Nucleus accumbens (tissue), 56 donors: ENCODE measurements around the gene FBN3.

Source experiments
- DNase-seq, 56 donors: peaks; one replicate each; lab custom pipeline; 2025; lab: John Stamatoyannopoulos, UW

FBN3 gene

DNA sequence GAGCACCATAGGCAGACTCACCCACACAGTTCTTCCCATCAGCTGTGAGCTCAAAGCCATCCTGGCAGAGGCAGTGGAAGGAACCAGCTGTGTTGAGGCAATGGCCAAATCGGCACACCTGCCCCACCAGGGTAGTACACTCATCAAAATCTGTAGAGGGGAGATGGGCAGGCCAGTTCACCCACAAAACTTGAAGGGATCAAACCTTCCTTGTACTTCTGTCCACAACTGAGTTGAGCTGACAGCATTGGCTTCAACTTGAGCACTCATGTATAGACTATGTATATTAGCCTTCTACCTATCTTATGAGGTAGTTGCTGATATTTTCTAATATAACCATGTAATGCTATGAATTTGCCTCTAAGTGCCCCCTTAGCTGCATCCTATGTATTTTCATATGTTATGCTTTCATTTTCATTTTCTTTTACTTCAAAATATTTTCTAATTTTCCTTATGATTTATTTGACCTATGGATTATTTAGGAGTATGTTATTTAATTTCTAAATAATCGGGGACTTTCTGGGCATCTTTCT, 54.0 kb downstream of the FBN3 start:
- DNase-seq, result no peak

DNA sequence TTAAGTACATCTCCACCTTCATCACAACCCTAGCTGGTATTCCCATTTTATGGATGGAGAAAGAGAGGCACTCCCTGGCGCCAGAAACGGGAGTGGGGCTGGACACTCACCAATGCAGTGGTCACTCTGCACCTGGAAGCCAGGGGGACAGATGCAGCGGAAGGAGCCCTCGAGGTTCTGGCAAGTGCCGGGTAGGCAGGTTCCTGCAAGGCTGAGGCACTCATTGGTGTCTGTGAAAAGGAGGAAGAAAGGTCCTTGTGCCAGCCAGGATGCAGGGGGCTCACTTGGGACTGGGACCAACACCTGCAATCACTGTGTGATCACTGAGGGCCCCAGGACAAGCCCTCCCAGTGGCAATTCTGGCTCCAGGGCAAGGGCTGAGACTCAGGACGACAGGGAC, 55.1 kb downstream of the FBN3 start:
- no peak for DNase-seq

DNA sequence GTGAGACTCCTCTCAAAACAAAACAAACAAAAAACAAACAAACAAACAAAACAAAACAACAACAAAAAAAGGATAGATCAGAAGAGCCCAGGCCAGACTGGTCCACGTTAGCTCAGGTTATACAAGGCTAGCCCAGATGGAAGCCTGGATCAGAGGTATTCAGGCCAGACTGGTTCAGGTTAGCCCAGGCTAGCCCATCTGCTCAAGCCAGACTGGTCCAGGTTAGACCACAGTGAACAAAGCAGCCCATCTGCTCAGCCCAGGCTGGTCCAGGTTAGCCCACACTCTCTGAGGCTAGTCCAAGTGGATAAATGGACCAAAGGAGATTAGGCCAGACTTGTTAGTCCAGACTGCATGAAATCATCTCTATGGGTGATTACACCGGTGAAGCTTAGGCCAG, 55.7 kb downstream of the FBN3 start:
- no peak for DNase-seq

DNA sequence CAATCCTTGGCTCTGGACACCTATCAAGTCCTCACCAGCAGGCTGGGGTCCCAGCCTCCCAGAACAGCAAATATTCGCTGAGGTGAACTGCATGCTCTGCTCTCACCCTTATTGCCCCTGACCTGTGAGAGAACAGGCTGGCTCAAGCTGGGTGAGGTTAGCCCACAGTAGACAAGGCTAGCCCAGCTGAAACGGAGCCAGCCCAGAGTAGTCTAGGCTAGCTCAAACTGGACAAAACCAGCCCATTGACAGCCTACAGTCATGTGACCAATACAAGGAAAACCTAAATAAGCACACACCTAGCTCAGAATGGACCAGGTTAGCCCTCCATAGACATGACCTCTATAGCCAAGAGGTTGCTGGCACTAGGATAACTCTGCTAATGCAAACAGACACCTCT, 58.4 kb downstream of the FBN3 start:
- no peak for DNase-seq

DNA sequence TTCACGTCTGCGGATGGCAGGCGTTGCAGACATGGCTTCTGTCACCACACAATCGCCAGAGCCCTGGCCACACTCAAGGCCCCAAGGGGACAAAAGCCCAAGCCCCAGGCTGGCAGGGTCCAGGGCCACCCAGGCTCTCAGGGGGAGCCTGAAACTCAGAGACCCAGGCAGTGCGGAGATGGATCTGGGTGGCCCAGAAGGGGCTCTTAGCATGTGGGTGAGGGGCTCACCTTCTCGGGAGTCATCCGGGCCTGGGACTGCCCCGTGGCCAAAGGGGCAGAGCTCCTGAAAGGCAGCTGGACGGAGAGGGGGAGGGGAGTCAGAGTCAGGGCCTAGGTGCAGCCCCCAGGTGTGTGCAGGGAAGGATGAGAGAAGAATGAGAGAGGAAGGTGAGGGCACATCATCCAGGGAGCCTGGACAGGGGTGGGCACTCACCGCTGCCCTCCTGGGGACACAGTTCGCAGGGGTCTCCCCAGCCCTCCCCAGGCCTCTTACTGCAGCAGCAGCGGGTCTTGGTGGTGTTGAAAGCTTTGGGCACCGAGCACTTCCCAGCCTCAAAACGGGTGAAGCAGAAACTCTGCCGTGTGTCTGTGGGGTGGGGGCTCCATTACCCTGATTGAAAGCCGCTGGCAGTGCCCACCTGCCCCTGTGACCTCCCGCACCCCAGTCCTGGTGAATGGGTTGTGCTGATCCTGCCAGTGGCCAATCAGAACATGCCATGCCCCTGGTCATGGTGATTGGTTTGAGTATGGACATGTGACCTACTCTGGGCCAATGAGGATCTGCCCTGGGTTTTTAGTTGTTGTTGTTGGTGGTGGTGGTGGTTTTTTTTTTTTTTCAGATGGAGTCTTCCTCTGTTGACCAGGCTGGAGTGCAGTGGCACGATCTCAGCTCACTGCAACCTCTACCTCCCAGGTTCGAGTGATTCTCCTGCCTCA, 59.5 kb downstream of the FBN3 start:
- DNase-seq, result no peak

DNA sequence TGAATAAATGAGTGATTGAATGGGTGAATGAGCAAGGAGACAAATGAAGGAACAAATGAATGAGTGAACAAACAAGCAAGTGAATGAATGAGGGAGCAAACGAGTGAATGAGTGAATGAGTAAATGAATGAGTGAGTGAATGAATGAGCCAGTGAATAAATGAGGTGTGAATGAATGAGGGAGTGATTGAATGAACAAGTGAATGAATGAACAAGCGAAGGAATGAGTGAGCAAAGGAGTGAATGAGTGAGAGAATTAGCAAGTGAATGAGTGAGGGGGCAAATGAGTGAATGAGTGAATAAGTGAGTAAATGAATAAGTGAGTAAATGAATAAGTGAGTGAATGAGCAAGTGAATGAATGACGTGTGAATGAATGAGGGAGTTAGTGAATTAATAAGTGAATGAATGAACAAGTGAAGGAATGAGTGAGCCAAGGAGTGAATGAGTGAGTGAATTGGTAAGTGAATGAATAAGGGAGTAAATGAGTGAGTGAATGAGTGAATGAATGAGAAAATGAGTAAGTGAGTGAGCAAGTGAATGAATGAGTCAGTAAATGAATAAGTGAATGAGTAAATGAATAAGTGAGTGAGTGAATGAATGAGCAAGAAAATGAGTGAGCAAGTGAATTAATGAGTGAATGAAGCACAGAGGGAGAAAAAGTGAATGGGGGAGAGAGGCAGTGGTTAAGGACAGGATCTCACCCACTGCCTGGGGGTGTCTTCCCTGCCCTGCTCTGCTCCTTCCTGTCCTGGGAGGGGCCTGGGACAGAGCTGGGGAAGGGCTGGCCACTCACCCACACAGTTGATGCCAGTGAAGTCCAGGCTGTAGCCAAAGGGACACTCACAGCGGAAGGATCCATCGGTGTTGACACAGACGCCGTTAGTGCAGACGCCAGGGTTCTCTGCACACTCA, 60.4 kb downstream of the FBN3 start:
- no peak for DNase-seq

DNA sequence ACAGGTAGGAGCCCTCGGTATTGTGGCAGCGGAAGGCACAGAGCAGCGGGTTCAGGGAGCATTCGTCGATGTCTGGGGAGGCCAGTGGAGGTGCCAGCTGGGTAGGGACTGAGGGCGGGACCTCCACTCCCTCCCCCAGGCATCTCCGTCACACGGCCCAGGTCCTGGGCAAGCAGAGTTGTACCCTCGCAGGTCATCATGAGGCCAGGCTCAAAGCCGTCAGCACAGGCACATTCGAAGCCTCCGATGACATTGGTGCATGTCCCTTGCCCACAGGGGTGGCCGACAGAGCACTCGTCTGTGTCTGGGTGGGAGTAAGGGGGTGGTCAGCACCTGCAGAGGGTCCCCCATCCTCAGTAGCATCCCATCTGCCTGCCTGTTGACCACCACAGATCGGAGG, 61.5 kb downstream of the FBN3 start:
- DNase-seq, result no peak

DNA sequence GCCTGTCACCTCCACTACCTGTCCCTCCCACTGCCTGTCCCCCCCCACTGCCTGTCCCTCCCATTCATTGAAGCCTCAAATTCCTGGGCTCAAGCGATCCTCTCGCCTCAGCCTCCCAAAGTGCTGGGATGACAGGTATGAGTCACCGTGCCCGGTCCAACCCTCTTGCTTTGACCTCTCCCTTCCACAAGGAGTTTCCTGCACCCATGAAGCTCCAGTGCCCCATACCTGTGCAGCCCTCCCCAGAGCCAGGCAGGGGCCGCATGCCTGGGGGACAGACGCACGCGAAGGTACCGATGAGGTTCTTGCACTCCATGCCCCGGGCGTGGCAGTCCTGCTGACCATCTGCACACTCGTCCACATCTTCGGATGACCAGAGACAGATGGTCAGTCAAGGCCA, 62.5 kb downstream of the FBN3 start:
- DNase-seq, result no peak

DNA sequence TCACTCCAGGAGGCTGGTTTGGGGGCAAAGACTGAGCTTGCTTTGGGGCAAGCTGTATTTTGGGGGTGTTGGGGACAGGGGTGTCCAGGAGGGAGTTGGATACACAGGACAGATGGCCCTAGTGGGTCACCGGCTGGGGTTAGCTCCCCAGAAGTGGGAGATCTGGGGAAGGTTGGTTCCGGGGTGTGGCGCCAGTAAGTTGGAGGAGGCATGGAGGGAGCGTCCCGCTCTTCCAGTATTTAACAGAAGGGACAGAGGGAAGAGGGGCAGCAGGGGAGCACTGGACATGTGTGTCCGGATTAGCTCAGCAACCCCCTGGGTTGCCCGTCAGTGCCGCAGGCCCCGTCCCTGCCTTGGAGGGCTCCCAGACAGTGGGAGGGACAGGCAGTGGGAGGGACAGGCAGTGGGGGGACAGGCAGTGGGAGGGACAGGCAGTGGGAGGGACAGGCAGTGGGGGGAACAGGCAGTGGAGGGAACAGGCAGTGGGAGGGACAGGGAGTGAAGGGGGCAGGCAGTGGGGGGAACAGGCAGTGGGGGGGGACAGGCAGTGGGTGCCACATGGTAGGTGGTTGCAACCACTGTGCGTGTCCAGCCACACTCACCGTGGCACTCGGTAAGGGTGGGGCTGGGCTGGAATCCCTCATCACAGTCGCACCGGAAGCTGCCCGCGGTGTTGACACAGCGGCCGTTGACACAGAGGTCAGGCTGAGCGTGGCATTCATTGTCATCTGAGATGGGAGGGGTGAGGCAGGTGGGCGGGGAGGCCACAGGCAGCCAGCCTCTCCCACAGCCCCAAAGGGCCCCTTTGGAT, 63.6 kb downstream of the FBN3 start:
- DNase-seq, result no peak

DNA sequence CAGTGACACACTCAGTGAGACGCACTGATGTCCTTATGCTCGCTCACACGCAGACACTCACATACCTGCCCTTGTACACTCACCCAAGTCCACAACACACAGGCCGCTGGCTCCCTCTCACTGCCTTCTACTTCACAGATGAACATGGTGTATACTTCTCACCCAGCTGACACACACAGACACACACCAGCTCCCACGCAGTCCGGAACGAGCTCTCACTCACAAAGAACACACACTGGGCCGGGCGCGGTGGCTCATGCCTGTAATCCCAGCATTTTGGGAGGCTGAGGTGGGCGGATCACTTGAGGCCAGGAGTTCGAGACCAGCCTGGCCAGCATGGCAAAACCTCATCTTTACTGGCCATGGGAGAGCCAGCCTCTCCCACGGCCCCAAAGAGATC, 65.2 kb downstream of the FBN3 start:
- DNase-seq, result no peak

DNA sequence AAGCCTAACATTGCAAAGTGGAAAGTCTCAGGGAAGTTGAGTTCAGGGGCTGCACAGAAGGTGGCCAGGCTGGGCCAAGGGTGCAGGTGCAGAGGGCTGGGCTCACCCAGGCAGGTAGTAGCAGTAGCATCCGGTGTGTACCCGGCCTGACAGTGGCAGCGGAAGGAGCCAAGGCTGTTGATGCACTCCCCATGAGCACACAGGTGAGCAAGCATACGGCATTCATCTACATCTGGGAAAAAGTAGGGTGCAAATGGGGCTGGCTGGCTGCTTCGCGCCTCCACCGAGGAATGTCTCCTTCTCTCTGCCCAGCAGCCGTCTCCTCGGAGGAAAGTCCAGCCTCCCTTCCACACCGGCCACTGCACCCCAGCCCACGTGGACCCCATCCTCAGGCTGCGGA, 66.3 kb downstream of the FBN3 start:
- DNase-seq, result no peak

DNA sequence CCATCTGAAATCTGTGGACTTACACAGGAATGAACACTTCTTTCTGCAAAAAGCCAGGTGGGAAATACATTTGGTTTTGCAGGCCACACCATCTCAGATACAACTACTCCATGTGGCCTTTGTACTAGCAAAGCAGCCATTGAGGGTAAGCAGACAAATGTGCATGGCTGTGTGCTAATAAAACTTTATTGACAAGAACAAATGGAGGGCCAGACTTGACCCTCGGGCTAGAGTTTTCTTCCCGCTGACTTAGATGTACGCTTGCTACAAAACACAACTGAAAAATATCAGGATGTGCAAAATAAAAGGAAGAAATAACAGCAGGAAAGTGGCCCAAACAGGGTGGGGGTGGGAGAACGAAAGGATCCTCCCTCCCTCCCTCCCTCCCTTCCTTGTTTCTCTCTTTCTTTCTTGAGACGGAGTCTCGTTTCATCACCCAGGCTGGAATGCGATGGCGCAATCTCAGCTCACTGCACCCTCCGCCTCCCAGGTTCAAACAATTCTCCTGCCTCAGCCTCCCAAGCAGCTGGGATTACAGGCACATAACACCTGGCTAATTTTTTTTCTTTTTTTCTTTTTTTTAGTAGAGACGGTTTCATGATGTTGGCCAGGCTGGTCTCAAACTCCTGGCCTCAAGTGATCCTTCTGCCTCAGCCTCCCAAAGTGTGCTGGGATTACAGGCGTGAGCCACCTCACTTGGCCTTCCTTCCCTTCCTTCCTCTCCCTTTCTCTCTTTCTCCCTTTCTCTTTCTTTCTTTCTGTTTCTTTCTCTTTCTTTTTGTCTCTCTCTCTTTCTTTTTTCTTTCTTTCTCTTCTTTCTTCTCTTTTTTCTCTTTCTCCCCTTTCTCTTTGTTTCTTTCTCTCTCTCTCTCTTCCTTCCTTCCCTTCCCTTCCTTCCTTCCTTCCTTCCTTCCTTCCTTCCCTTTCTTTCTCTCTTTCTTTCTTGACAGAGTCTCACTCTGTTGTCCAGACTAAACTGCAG, 67.5 kb downstream of the FBN3 start:
- no peak for DNase-seq

DNA sequence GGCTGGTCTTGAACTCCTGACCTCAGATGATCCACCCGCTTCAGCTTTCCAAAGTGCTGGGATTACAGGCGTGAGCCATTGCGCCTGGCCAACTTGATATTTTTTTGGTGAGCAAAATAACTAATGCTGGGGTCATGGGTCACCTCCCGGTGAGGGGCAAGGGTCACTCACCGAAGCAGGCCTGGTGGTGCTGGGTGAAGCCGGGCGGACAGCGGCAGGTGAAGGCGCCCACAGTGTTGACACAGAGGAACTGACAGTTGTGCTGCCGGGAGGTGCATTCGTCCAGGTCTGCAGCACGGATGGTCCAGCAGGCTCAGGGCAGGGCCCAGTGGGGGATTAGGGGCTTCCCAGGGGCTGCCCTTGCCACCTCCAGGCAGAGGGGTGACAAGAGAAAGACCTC, 68.6 kb downstream of the FBN3 start:
- DNase-seq, result no peak

DNA sequence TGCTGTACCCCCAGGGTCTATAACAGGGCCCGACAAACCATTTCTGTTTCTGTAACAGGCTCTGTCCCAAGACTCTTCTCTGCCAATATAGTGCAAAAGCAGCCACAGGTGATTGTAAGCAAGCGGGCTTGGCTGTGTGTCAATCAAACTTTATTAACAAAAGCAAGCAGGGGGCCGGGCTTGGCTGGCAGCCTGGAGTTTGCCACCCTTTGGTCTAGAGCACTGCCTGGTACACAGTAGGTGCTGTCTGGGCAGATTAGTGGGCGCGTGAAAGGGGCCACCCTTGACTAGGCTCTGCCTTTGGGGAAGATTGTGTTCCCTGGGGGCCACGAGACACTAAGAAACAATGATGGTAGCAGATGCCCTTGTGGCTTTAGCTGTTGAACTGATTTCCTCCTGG, 69.4 kb downstream of the FBN3 start:
- no peak for DNase-seq

DNA sequence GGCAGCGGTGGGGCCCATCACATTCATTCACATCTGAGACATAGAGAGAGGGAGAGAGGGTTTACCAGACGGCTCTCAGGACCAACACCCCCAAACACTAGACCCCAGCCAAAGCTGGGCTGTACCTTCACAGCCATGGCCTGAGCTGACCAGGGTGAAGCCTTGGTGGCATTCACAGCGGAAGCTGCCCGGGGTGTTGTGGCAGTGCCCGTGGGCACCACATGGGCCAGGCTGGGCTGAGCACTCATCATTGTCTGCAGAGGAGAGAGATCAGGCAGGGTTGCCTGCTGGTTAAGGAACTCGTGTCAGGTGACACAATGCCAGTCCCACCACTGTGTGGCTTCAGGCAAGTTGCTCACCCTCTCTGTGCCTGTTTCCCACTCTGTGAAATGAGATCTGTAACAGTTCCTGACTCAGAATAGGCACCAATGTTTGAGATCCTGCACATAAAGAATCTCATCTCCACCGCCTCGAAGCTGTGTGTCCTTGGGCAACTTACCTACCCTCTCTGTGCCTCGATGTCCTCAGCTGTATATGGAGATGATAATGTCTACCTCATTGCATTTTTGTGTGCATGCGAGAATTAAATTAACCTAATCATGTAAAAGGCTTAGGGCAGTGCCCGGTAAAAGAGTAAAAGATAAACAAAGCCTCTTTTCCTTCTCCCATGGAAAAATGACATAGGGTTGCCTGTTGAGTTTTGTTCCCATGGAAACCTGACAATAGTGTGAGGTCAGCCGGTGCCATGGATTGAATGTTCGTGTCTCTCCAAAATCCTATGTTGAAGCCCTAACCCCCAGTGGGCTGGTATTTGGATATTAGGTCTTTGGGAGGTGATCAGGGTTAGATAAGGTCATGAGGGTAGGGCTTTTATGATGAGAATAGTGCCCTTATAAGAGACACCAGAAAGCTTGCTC, 74.0 kb downstream of the FBN3 start:
- no peak for DNase-seq

DNA sequence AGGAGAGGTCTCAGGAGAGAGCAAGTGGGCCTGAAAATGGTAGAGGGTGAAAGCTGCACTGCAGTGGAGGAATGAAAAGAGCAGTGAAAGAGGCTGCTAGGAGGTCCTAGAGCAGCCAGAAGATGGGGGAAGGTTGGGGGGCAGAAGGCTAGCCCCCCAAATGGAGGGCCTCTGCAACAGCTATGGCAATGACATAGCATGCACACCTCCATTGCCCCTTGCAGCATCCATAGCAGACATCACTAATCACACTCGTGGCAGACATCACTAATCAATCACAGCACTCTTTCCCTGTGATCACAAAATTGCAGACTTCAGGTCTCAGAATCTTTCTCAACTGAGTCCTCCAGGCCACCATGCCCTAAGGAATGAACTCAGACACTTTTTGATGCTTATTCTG, 74.9 kb downstream of the FBN3 start:
- no peak for DNase-seq

DNA sequence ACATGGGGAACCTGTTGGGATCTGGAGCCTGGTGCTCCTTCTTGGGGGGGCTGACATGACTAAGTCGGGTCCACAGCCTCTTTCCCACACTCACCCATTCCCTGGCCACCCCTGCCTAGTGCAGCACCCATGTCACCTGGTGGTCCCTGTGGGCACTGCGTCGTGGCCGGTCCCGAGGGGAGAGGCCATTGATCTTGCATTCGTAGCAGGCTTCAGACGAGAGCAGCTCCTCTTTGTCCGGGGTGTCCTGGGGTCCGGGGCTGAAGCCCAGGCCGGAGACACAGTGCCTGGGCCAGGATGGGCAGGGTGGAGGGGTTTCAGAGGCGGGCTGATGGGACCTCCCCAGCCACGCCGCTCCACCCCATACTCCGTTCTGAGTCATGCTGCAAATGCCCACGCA, 77.5 kb downstream of the FBN3 start:
- no peak for DNase-seq
